Keratinocyte (primary cell): ENCODE results near the gene SMPD3.

Source experiments
- EZH2 ChIP-seq: IDR thresholded peaks from one replicate; pipeline ENCODE4 v1.6.1; 2012; ENCODE audit warnings: inconsistent platforms, mild to moderate bottlenecking, low read length, moderate library complexity
- TF ChIP-seq, protein P1 (sequence below), 3 experiments: IDR thresholded peaks in 1 of 3; conservative IDR thresholded peaks in 1 of 3; optimal IDR thresholded peaks in 1 of 3; 2 replicates in 2 of 3; 3 replicates in 1 of 3; pipeline versions ENCODE3 to v1.5.1; 2011; ENCODE audit warnings: low read length in 3 of 3, mild to moderate bottlenecking in 3 of 3, moderate library complexity in 2 of 3, control low read depth in 1 of 3, inconsistent platforms in 1 of 3; ENCODE audit not compliant: insufficient read depth in 2 of 3; ENCODE audit errors: extremely low read depth in 1 of 3

DNA sequence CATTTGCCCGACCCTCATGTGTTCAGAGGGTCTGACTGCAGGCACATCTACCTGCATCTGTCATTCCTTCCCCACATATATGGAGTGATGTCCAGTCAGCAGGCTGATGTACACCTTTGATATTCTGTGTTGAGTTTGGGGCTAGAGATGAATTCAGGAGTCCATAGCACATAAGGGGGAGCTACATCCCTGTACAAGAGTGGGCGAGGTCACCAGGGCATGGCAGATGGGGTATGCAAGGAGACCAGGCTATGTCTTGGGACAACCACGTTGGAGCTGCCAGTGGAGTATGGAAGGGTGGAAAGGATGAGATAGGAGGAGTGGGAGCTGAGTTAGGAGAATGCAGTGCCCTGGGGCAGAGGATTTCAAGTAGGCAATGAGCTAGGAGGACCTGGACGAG is 15.0 kb downstream of the SMPD3 start:
- TF ChIP-seq, protein P1, sequence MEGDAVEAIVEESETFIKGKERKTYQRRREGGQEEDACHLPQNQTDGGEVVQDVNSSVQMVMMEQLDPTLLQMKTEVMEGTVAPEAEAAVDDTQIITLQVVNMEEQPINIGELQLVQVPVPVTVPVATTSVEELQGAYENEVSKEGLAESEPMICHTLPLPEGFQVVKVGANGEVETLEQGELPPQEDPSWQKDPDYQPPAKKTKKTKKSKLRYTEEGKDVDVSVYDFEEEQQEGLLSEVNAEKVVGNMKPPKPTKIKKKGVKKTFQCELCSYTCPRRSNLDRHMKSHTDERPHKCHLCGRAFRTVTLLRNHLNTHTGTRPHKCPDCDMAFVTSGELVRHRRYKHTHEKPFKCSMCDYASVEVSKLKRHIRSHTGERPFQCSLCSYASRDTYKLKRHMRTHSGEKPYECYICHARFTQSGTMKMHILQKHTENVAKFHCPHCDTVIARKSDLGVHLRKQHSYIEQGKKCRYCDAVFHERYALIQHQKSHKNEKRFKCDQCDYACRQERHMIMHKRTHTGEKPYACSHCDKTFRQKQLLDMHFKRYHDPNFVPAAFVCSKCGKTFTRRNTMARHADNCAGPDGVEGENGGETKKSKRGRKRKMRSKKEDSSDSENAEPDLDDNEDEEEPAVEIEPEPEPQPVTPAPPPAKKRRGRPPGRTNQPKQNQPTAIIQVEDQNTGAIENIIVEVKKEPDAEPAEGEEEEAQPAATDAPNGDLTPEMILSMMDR (optimal IDR thresholded peaks at IDR 0.05 in 1 of 3, IDR thresholded peaks at IDR 0.05 in 1 of 3, conservative IDR thresholded peaks at IDR 0.05 in 1 of 3; ENCODE audit: extremely low read depth in 1 of 3, insufficient read depth in 2 of 3, low read length in 3 of 3), result no peak
- TF ChIP-seq EZH2, result no peak
